ENCODE data around the gene RND1. TPM values are rescaled to one million over a fixed set of nuclear protein-coding genes. Genes with fewer than 3 reads are reported as not detected.

The RND1 gene
- total RNA-seq: 0.30 TPM in 1 of 2 replicates, not detected in the other

GRCh38 chr12:48865281-48866051, at the start of gene RND1:
Gene RND1 (minus strand): TSS chr12:48865870. CDS start chr12:48865767, 103 bp downstream.

GRCh38 chr12:48851883-48852733, 13.6 kb downstream of the RND1 start, which contains the start of gene DDX23:
Gene DDX23 (minus strand): TSS chr12:48852163. CDS start chr12:48845782, 6,381 bp downstream.

DNA sequence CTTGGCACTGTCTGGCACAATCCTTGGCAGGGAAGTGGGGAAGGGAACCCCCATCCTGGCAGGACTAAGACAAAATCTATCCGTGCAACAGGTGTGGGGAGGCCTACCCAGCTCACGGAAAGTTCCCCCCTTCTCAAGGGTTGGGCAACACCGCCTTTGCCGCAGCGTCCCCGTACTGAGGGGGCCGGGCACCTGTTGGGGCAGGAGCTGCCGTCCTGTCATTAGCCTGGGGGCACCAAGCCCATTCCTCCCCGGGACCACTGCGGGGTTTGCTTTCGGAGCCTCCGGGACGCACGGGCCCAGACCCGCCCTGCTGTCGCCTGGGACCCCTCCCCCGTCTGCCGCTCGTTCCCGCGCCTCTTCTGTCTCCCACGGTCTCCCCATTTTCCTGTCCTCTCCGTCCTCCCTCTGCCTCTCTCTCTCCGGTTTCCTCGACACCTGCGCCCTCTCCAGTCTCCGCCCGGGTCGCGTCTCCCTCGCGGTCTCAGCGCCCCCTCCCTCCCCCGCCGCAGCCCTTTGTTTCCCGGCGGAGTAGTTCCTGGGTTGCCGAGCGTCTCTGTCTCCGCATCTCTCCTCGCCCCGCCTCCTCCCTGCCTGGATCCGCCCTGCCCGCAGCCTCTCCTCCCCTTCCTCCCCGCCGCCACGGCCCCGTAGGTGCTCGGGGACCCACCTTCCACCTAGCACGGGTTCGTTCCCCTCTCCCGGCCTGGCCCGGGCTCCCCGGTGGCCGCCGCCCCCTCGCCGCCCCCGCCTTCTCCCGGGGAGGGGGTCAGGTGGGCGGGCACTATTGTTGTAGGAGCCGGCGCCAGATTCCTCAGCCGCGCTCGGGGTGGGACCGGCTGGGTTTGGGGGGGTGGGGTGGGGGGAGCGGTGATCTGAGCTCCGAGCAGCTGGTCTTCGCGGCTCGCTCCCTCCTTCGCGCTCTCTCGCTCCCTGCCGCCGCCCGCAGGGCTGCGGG, 47.5 kb downstream of the RND1 start, which contains the start of gene CACNB3:
Gene CACNB3 (plus strand): TSS at position 624 of the 958 bp plus-strand sequence. CDS start 434 bp downstream, outside the sequence.

Other genes starting within 250 kb of the RND1 start
- gene KANSL2, start 183.6 kb downstream of the RND1 start, total RNA-seq: 35.8 and 39.0 TPM in 2 replicates
- gene CCNT1, start 149.2 kb downstream of the RND1 start, total RNA-seq: 11.8 and 12.5 TPM in 2 replicates
- gene ADCY6, start 76.8 kb downstream of the RND1 start, total RNA-seq: 12.6 and 13.3 TPM in 2 replicates
- 20.4 and 26.1 TPM in 2 replicates for gene CACNB3, start 47.4 kb downstream of the RND1 start, total RNA-seq
- 48.3 and 49.1 TPM in 2 replicates for gene DDX23, start 13.7 kb downstream of the RND1 start, total RNA-seq
- gene FKBP11, start 59.6 kb upstream of the RND1 start, total RNA-seq: 40.3 and 47.1 TPM in 2 replicates
- 66.6 and 75.1 TPM in 2 replicates for gene ARF3, start 91.6 kb upstream of the RND1 start, total RNA-seq
- 0.15 and 0.34 TPM in 2 replicates for gene WNT10B, start 105.9 kb upstream of the RND1 start, total RNA-seq
- gene WNT1, start 112.5 kb upstream of the RND1 start, total RNA-seq: not detected in 2 replicates
- not detected in 2 replicates for gene DDN, start 133.5 kb upstream of the RND1 start, total RNA-seq
- gene PRKAG1, start 152.9 kb upstream of the RND1 start, total RNA-seq: 70.3 and 76.0 TPM in 2 replicates
- 11.3 and 14.6 TPM in 2 replicates for gene KMT2D, start 194.9 kb upstream of the RND1 start, total RNA-seq
- gene RHEBL1, start 204.1 kb upstream of the RND1 start, total RNA-seq: 1.0 and 1.5 TPM in 2 replicates
- not detected in 2 replicates for gene DHH, start 228.9 kb upstream of the RND1 start, total RNA-seq
- gene LMBR1L, start 245.0 kb upstream of the RND1 start, total RNA-seq: 31.5 and 32.1 TPM in 2 replicates